Stimulated activated CD4-positive, alpha-beta T cell treated with anti-CD3 and anti-CD28 coated beads, Interleukin-15, amount 100 ng/mL, for 24 hours (primary cell): ENCODE data around the gene RAB15.

ENCODE experiments used
- DNase-seq: peaks from one replicate; pipeline ENCODE4 v3.0.0-alpha.2; 2020

Gene RAB15

GRCh38 chr14:64987438-64987767 lies 15.3 kb upstream of the RAB15 start:
- DNase-seq, result no peak

DNA sequence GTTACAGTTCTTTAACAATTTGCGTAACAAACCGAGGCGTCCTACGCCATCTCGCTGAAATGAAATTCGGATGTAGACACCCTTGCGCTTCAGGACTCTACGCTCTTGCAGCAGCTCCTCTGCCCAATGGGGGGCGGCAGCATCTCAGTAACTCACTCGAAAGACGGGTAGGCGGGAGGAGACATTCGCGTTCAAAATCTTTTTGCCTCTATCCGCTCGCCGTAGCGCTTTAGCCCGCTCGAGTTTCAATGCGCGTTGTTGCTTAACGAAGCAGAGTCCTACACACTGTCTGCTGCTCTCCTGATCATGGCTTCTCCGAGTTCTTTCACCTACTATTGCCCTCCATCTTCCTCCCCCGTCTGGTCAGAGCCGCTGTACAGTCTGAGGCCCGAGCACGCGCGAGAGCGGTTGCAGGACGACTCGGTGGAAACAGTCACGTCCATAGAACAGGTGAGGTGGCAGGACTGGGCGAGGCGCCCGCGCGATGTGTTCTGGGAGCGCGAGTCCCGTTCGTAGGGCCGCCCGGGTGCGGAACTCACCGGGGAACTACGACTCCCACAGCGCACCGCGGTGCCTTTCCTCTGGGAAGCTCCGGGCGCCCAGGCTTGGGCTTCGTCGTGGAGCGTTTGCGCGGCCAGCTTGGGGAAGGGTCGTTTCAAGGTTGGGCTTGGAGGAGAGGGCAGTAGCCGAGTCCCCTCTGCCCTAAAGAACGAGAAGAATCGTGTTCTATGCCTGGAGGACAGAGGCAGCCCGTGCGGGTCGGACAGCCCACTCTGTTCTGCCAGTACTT lies 14.7 kb upstream of the RAB15 start, which contains the start of gene FNTB:
TSS of gene FNTB (plus strand) at position 248 of the 790 bp plus-strand sequence. CDS start at position 307, 59 bp downstream.
- DNase-seq, result peak; percentile 95

DNA sequence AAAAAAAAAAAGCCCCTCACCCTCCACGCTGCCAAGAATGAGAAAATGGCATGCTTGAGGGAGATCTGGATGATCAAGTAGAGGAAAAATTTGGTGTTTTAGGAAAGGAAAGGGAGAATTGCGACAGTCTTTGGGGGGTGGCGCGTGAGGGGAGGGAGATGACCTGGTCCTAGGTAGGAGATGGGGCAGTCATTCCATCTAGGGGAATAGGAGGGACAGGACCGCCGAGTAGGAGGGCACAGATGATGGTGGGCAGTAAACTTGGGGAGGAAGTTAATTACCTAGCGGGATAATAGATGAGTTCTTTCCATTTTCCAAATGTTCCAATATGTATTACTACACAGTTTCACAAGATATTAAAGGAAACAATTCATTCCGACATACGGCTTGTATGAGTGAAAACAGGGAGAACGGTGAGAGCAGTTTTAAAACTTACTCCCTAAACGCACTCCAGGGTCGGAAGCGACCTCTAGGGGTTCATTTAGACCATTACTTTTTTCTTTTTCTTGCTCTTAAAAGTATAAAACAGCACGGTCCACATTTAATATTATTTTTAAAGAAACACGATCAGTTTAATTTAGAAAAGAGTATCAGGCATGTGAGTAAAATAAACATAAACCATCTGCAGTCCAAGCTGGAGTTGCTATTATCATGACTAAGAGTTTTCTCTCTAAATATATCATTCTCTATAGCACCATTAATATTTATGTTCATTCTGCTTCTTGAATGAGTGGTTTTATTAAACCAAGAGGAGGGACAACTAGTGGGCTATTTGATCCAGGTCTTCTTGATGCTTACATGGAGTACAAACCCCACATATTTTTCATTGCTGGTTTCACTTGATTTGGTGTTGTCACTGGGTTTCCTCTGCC lies 11.5 kb upstream of the RAB15 start:
- DNase-seq, result peak; percentile 35

DNA sequence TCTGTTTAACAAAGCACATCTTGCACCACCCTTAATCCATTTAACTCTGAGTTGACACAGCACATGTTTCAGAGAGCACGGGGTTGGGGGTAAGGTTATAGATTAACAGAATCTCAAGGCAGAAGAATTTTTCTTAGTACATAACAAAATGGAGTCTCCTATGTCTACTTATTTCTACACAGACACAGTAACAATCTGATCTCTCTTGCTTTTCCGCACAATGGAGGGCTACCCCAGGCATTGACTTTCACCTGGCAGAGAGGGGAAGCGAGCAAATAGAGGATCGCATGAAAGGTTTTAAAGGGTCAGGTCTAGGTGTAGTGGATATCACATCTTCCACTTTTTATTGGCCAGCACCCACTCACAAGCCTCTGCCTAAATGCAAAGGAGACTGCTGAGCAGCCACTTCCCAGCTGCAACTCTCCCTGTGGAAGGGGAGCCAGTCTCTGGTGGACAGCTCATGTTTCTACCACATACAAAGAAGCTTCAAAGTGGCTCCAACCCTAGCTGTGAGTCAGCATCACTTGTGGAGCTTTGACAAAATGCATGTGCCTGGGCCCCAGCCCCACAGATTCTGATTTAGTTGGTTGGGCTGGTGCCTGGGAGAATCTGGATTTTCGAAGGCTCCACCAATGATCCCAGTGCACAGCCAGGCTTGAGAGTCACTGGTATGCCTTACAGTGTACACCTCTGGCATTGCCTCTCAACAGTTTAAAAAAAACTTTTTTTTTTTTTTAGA lies 7.4 kb upstream of the RAB15 start:
- no peak for DNase-seq

GRCh38 chr14:64974563-64974962 lies 2.4 kb upstream of the RAB15 start:
- DNase-seq, result no peak

DNA sequence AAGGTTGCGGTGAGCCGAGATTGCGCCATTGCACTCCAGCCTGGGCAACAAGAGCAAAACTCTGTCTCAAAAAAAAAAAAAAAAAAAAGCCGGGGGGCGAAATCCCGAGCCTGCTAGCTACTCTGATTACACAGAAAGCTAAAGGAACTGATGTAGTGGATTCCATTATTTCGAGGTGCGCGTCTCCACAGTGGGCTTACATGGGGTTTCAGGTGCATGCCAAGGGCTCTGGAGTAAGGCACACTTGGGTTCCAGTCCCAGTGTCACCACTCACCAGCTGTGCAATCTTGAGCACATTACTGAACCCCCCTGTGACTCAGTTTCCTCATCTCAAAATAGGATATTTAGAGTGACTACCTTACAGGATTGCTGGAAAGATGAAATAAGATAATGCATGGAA lies 1.7 kb upstream of the RAB15 start:
- DNase-seq, result no peak

GRCh38 chr14:64973026-64973442 lies 898 bp upstream of the RAB15 start:
- DNase-seq, result no peak

GRCh38 chr14:64971491-64971942 lies 619 bp downstream of the RAB15 start:
- DNase-seq, result no peak

GRCh38 chr14:64970776-64971477 lies 1.2 kb downstream of the RAB15 start:
- DNase-seq, result no peak

DNA sequence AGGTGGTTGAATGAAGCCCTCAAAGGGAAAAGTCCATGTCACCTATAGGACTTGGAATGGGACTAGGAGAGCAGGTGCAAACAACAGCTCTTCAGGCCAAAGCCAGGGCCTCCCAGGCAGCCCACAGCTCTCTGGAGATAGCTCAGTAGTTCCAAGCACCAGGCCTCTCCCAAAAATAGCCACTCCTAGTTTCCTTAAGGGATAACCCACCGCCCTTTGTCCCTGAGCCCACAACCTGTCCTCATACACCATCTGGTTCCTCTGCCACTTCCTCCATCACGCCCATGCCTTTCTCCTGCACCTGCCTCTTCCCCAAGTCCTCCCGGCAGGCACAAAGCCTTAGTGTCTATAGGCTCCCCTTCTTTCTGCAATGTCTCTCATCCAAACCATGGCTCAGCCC lies 2.1 kb downstream of the RAB15 start:
- no peak for DNase-seq

GRCh38 chr14:64968651-64969050 lies 3.5 kb downstream of the RAB15 start:
- no peak for DNase-seq

DNA sequence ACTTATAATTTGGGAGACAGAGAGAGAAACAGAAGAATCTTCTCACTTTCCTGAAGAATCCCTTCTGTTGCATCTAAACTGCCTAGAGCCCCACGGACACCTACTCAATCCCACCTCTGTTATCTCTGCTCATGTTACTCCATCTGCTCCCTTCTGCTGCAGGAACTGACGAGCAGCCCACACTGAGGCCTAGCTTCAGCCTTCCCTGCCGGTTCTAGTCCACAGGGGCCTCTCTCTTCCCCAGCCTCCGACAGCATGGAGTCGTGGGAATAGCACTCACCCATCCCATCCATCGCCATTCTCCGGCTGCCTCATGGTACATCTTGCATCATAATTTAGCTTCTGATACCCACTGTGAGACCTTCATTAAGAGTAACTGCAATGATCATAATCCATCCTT lies 4.0 kb downstream of the RAB15 start:
- DNase-seq, result no peak

GRCh38 chr14:64966976-64967375 lies 5.2 kb downstream of the RAB15 start:
- DNase-seq, result no peak

DNA sequence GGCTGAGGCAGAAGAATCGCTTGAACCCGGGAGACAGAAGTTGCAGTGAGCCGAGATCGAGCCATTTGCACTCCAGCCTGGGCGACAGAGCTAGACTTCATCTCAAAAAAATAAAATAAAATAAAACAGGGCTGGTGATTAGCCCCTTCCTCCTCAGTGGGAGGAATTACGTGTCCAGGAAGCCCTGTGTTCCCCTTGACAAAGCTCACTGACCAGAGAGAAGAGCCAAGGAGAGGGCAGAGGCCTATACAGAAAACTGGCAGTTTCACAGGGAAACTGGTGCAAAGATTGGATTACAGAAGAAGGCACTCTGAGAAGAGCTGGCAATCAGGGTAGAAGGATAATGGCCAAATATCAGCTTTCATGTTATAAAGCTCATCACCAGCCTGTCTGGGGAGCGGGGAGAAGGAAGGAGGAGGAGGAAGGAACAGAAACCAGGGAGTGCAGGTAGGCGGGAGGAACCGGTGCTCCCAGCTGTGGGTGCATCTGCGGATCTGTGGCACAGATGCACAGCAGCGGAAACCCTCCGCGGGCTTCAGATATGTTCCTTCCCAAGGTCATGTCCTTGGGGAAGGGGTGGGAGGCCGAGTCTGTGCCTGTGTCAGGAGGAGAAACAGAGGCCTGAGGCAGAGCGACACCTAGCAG lies 6.7 kb downstream of the RAB15 start:
- DNase-seq, result no peak

DNA sequence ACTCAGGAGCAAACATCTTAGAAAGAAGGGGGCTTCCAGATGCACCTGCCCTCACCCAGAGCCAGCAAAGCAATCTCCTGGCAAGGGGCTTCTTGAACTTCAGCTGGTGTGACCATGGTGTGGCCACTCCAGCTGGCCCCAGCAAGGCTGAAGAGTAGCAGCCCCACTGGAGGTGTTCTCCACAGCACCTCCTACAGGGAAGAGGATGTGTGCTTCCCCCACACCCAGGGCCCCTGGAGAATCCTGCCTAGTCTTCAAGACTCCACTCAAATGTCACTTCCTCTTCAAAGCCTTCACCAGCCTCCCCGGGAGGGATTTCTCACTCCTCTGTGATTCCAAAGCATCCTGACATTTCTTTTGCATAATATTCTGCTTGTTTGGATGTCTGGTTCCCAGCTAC lies 8.5 kb downstream of the RAB15 start:
- no peak for DNase-seq

GRCh38 chr14:64960762-64961276 lies 11.3 kb downstream of the RAB15 start:
- no peak for DNase-seq

GRCh38 chr14:64958743-64959142 lies 13.4 kb downstream of the RAB15 start:
- no peak for DNase-seq

- DNase-seq, result no peak
Measured at GRCh38 chr14:64958201-64958600, 13.9 kb downstream of the RAB15 start.

DNA sequence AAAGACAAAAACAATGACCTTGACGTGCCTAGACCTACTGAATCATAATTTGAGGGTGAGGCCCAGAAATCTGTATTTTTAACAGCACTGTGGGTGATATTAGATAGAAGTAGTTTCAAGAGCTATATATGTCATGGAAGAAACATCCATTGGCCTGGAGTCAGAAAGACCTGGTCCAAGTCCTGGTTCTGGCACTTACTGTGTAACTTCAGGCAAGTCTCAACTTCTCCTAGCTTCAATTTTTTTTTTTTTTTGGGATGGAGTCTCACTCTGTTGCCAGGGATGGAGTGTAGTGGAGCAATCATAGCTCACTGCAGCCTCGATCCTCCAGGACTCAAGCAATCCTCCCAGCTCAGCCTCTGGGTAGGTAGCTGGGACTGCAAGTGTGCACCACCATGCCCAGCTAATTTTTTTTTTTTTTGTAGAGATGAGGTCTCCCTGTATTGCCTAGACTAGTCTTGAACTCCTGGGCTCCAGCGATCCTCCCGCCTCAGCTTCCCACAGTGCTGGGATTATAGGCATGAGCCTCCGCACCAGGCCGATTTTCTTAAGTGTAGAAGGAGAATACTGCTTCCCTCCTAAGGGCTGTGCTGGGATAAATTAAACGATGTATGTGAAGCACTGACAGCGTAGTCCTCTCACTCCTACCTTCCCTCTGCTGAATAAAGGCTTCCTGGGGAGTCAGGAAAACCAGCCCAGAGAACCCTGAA lies 15.3 kb downstream of the RAB15 start:
- DNase-seq, result no peak

DNA sequence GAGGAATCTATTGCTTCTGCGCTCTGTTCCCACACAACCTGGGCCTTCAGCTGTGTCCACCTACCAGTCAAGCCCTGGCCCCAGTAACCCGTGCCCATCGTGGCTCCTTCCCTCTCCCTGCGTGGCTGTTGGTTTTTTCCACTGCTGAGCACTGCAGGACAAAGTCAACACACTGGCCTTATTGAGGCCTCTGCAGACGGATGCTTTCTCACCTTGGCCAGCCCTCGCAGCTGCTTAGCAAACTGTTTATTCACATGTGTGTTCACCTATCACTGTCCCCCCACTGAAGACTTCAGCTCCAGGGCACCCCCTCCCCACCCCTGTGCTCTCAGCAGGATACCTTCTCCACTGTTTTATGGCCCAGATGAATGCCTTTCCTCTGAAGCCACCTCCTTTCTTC lies 16.8 kb downstream of the RAB15 start:
- DNase-seq, result no peak
